GM19193 (cell line): ENCODE measurements around the gene FEN1.

Experiments used
- POLR2A ChIP-seq: IDR thresholded peaks from 4 replicates; pipeline ENCODE4 v1.6.1; 2011; ENCODE audit not compliant: insufficient read depth, insufficient read length; ENCODE audit errors: extremely low read depth

Gene FEN1

GRCh38 chr11:61814958-61815789 is 22.5 kb downstream of the FEN1 start:
- peak; percentile 79 for TF ChIP-seq POLR2A

- no peak for TF ChIP-seq POLR2A
Measured at GRCh38 chr11:61815790-61816735, 23.4 kb downstream of the FEN1 start.

GRCh38 chr11:61816736-61817455 is 24.2 kb downstream of the FEN1 start, which contains the start of gene FADS1:
Gene FADS1 (minus strand): TSS chr11:61817003. CDS start chr11:61816929, 74 bp downstream.
- TF ChIP-seq POLR2A, result peak; percentile 69

DNA sequence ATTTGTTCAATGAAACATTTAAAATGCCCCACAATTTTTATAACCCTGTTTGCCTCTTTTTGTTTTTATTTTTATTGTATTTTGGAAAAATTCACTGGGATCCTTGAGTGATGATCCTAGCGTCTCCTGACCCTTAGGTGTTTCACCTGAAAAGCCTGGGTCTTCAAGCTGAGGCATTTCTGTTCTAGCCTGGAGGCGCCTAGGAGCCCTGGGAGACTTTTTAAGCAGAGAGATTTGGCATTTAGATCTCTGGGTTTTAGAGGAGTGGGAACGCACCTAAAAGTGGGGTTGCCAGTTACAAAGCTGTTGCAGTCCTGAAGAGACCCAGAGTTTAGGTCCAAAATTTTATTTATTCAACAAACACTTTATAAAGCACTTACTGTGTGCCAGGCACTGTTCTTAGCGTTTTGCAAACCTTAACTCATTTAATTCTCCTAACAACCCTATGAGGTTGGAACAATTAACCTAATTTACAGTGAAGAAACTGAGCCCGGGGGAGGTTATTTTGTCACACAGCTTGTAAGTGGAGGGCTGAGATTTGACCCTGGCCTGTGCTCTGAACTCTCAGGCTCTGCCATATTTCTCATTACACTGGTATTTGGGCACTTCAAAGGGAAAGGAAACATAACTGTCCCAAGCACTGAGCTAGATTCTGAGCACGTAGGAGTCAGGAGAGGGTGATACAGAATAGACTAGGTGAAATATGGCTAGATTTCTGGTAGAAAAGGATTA is 24.9 kb downstream of the FEN1 start:
- no peak for TF ChIP-seq POLR2A

DNA sequence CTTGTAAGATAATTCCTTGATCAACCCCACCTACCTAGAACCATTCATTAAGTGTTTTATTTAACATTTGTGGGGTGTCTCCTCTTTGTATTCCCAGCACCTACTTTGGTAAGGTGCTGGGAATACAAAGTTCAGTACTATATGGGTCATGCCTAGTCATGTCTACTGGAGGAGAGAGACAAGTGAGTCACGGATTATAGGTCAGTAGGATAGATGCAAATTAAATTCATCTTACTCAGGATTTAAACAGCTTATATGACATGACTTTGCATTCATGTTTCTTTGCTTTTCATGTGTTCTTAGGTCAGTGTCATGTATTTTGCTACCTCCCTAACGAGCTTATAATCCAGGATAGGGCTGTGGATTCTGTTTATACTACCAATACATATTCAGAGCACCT is 27.5 kb downstream of the FEN1 start:
- no peak for TF ChIP-seq POLR2A

GRCh38 chr11:61826930-61827570 is 34.3 kb downstream of the FEN1 start:
- no peak for TF ChIP-seq POLR2A

- peak; percentile 85 for TF ChIP-seq POLR2A
Measured at GRCh38 chr11:61827571-61828378, 35.1 kb downstream of the FEN1 start, which contains the start of gene FADS2. Gene FADS2 (plus strand): TSS chr11:61828300. CDS start chr11:61828391, 91 bp downstream.

GRCh38 chr11:61828379-61828628 is 35.6 kb downstream of the FEN1 start:
- no peak for TF ChIP-seq POLR2A

DNA sequence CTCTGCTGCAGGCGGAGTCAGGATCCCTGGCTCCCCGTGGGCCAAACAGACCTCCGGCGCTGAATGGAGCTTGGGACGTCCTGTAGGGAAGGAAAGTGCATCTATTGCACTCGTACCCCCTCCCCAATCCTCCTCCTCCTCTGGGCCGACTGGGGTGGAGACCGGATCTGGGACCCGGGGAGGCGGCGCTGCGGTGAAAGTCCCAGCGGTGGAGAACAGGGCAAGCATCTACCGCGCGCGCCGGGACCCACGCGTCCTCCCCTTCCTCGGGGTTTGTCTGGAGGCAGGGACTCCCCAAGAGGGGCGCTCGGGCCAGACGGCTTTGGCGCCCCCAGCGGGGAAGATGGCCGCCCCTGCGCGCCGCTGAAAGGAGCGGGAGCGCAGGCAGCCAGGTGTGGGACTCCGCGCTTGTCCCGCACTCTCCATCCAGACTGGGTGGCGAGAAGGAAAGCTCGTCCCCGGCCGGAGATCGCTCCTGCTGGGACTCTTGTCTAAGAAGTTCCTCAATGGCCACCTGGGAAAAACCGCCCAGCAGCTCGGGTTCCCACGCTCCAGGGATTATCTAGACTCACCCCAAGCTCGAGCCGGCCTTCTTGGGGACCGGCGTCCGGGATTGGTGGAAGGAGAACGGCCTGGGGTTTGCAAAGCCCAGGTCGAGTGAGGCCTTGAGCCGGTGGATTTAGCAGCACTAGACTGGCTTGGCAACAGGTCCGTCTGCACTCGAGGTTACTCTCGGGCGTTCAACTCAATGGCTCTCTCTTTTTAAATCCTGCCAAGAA is 36.1 kb downstream of the FEN1 start:
- TF ChIP-seq POLR2A, result peak; percentile 28

DNA sequence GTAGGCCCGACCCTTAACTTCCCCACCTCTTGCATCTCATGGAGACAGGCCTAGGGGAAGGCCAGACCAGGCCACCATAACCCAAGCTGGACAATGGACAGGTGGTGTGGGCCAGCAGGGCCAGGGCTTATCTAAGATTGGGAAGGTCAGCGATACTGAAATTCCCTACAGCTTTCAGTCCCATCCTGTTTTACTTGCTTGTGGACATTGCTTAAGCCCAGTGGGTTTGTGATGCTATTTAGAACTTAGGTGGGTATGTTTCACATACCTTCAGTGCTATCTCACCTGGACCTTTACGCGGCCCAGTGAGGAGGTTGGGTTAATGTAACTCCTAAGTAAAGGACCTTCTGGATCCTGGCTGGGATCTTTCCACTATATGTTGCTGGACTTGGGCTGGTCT is 37.1 kb downstream of the FEN1 start:
- no peak for TF ChIP-seq POLR2A

- TF ChIP-seq POLR2A, result no peak
Measured at GRCh38 chr11:61830237-61831105, 37.8 kb downstream of the FEN1 start.
